Measurements from ENCODE around the gene LEKR1.

LEKR1 gene

GRCh38 chr3:157064402-157064801 lies 238.2 kb downstream of the LEKR1 start:
- DNase-seq = no peak

GRCh38 chr3:157065201-157065600 lies 239.0 kb downstream of the LEKR1 start:
- no peak for DNase-seq

GRCh38 chr3:157066335-157067098 lies 240.4 kb downstream of the LEKR1 start:
- no peak for DNase-seq

- no peak for DNase-seq
Observed at GRCh38 chr3:157067114-157067513, 241.0 kb downstream of the LEKR1 start.

GRCh38 chr3:157069406-157069805 lies 243.3 kb downstream of the LEKR1 start:
- DNase-seq = no peak

GRCh38 chr3:157069846-157070677 lies 243.9 kb downstream of the LEKR1 start:
- no peak for DNase-seq

GRCh38 chr3:157070678-157070999 lies 244.5 kb downstream of the LEKR1 start:
- DNase-seq = no peak

- no peak for DNase-seq
Observed at GRCh38 chr3:157071744-157072525, 245.8 kb downstream of the LEKR1 start.

- DNase-seq = no peak
Observed at GRCh38 chr3:157073810-157074209, 247.7 kb downstream of the LEKR1 start.

- no peak for DNase-seq
Observed at GRCh38 chr3:157074490-157074889, 248.3 kb downstream of the LEKR1 start.

- no peak for DNase-seq
Observed at GRCh38 chr3:157074981-157075380, 248.8 kb downstream of the LEKR1 start.

GRCh38 chr3:157075693-157076420 lies 249.7 kb downstream of the LEKR1 start:
- no peak for DNase-seq

GRCh38 chr3:157077565-157077991 lies 251.4 kb downstream of the LEKR1 start:
- DNase-seq = no peak

GRCh38 chr3:157078131-157078810 lies 252.1 kb downstream of the LEKR1 start:
- DNase-seq = no peak

- no peak for DNase-seq
Observed at GRCh38 chr3:157078811-157079185, 252.6 kb downstream of the LEKR1 start.

GRCh38 chr3:157079676-157080369 lies 253.7 kb downstream of the LEKR1 start:
- DNase-seq = no peak

GRCh38 chr3:157081626-157082210 lies 255.6 kb downstream of the LEKR1 start:
- no peak for DNase-seq

- no peak for DNase-seq
Observed at GRCh38 chr3:157082305-157082982, 256.3 kb downstream of the LEKR1 start.

GRCh38 chr3:157083824-157084223 lies 257.7 kb downstream of the LEKR1 start:
- no peak for DNase-seq

GRCh38 chr3:157086060-157086750 lies 260.1 kb downstream of the LEKR1 start:
- no peak for DNase-seq
